Measurements from ENCODE around the gene KCNQ1. TPM values are rescaled to one million over a fixed set of nuclear protein-coding genes. Genes with fewer than 3 reads are reported as not detected.
A peak's percentile ranks its signal among the peaks of the same experiment; 100 is the strongest.

KCNQ1 gene
- total RNA-seq, 5 donors from 2014 or later (not counting 1 experiment from before 2014, with no cell fraction given) = 20.9 to 32.9 (median 24.0) TPM

GRCh38 chr11:2584434-2584811, 139.6 kb downstream of the KCNQ1 start:
- Histone ChIP-seq H3K36me3 (ENCODE audit: control insufficient read depth in 2 of 2, extremely low read depth in 1 of 2, insufficient read depth in 1 of 2, low read length in 1 of 2) (peaks cover 5 to 9% of the 10 kb centered on the region in 2 donors), H3K27ac (ENCODE audit: low read length) (no peak overlapping the region), H3K9me3 (no peaks in the 10 kb centered on the region), H3K4me1 (ENCODE audit: control insufficient read depth in 1 of 2, extremely low read depth in 1 of 2, insufficient read depth in 2 of 2, low read length in 2 of 2) (no peaks in the 10 kb centered on the region), H3K4me3 (ENCODE audit: control insufficient read depth in 1 of 2, extremely low read depth in 1 of 2, low read length in 1 of 2) (no peak overlapping the region), H3K27me3 (replicated peaks in 1 of 2; ENCODE audit: control insufficient read depth in 2 of 2, extremely low read depth in 1 of 2, insufficient read depth in 2 of 2, low read length in 1 of 2) (no peaks in the 10 kb centered on the region)
- Mint-ChIP-seq H3K27me3 (no peaks in the 10 kb centered on the region), H3K4me3 (no peak overlapping the region), H3K36me3 (peaks cover 7% of the 10 kb centered on the region), H3K4me1 (no peaks in the 10 kb centered on the region), H3K27ac (no peak overlapping the region), H3K9me3 (no peaks in the 10 kb centered on the region)
- POLR2A ChIA-PET = no interaction called here
- CTCF ChIA-PET = no interaction called here
- WGBS (ENCODE audit: insufficient coverage) = 94% methylated on average over 3 of the region's 4 CpGs
- no peak for ATAC-seq (replicated peaks in 1 of 4)
- no peak for DNase-seq

- DNase-seq = peak in 5 of 35 experiments; percentile 0 to 16 (median 4)
- Histone ChIP-seq H3K9me3 (no peaks in the 10 kb centered on the region), H3K4me3 (ENCODE audit: control insufficient read depth in 1 of 2, extremely low read depth in 1 of 2, low read length in 1 of 2) (no peak overlapping the region), H3K4me1 (ENCODE audit: control insufficient read depth in 1 of 2, extremely low read depth in 1 of 2, insufficient read depth in 2 of 2, low read length in 2 of 2) (no peaks in the 10 kb centered on the region), H3K36me3 (ENCODE audit: control insufficient read depth in 2 of 2, extremely low read depth in 1 of 2, insufficient read depth in 1 of 2, low read length in 1 of 2) (peaks cover 5 to 9% of the 10 kb centered on the region in 2 donors), H3K27ac (ENCODE audit: low read length) (no peak overlapping the region), H3K27me3 (replicated peaks in 1 of 2; ENCODE audit: control insufficient read depth in 2 of 2, extremely low read depth in 1 of 2, insufficient read depth in 2 of 2, low read length in 1 of 2) (no peaks in the 10 kb centered on the region)
- H3K36me3 Mint-ChIP-seq = peaks cover 10% of the 10 kb centered on the region
- POLR2A ChIA-PET = no interaction called here
- H3K27me3 Mint-ChIP-seq = no peaks in the 10 kb centered on the region
- no peak for ATAC-seq (replicated peaks in 1 of 4)
- WGBS (ENCODE audit: insufficient coverage) = 95% methylated on average over 15 of the region's 18 CpGs
- H3K27ac Mint-ChIP-seq = no peak overlapping the region
- H3K9me3 Mint-ChIP-seq = no peaks in the 10 kb centered on the region
- CTCF ChIA-PET = no interaction called here
- no peak overlapping the region for H3K4me3 Mint-ChIP-seq
- H3K4me1 Mint-ChIP-seq = no peaks in the 10 kb centered on the region
These were observed 140.2 kb downstream of the KCNQ1 start for GRCh38 chr11:2584812-2585565.

GRCh38 chr11:2585566-2586086, 140.8 kb downstream of the KCNQ1 start:
- WGBS (ENCODE audit: insufficient coverage) = 92% methylated on average over 5 of the region's 6 CpGs
- Mint-ChIP-seq H3K4me1 (no peaks in the 10 kb centered on the region), H3K27me3 (no peaks in the 10 kb centered on the region), H3K4me3 (no peak overlapping the region), H3K27ac (no peak overlapping the region), H3K9me3 (no peaks in the 10 kb centered on the region), H3K36me3 (peaks cover 14% of the 10 kb centered on the region)
- POLR2A ChIA-PET = no interaction called here
- H3K36me3 ChIP-seq (ENCODE audit: control insufficient read depth in 2 of 2, extremely low read depth in 1 of 2, insufficient read depth in 1 of 2, low read length in 1 of 2) = peaks cover 5 to 10% of the 10 kb centered on the region in 2 donors
- H3K9me3 ChIP-seq = no peaks in the 10 kb centered on the region
- CTCF ChIA-PET = no interaction called here
- H3K4me1 ChIP-seq (ENCODE audit: control insufficient read depth in 1 of 2, extremely low read depth in 1 of 2, insufficient read depth in 2 of 2, low read length in 2 of 2) = no peaks in the 10 kb centered on the region
- no peak overlapping the region for H3K27ac ChIP-seq (ENCODE audit: low read length)
- H3K27me3 ChIP-seq (replicated peaks in 1 of 2; ENCODE audit: control insufficient read depth in 2 of 2, extremely low read depth in 1 of 2, insufficient read depth in 2 of 2, low read length in 1 of 2) = no peaks in the 10 kb centered on the region
- H3K4me3 ChIP-seq (ENCODE audit: control insufficient read depth in 1 of 2, extremely low read depth in 1 of 2, low read length in 1 of 2) = no peak overlapping the region
- ATAC-seq (replicated peaks in 1 of 4) (no peak), DNase-seq (peak in 2 of 35 experiments; percentile 0 to 8)

- Histone ChIP-seq H3K4me3 (ENCODE audit: control insufficient read depth in 1 of 2, extremely low read depth in 1 of 2, low read length in 1 of 2) (no peak overlapping the region), H3K27ac (ENCODE audit: low read length) (no peak overlapping the region), H3K9me3 (no peaks in the 10 kb centered on the region), H3K36me3 (ENCODE audit: control insufficient read depth in 2 of 2, extremely low read depth in 1 of 2, insufficient read depth in 1 of 2, low read length in 1 of 2) (peaks cover 5 to 15% of the 10 kb centered on the region in 2 donors), H3K4me1 (ENCODE audit: control insufficient read depth in 1 of 2, extremely low read depth in 1 of 2, insufficient read depth in 2 of 2, low read length in 2 of 2) (no peaks in the 10 kb centered on the region), H3K27me3 (replicated peaks in 1 of 2; ENCODE audit: control insufficient read depth in 2 of 2, extremely low read depth in 1 of 2, insufficient read depth in 2 of 2, low read length in 1 of 2) (no peaks in the 10 kb centered on the region)
- Mint-ChIP-seq H3K4me3 (no peak overlapping the region), H3K9me3 (no peaks in the 10 kb centered on the region), H3K27me3 (no peaks in the 10 kb centered on the region), H3K4me1 (no peaks in the 10 kb centered on the region), H3K36me3 (peaks cover 19% of the 10 kb centered on the region), H3K27ac (no peak overlapping the region)
- 89% methylated on average over 15 of the region's 18 CpGs for WGBS (ENCODE audit: insufficient coverage)
- CTCF ChIA-PET = no interaction called here
- POLR2A ChIA-PET = no interaction called here
- ATAC-seq (replicated peaks in 1 of 4) = no peak
- peak in 1 of 35 experiments; percentile 2 for DNase-seq
These were observed 141.4 kb downstream of the KCNQ1 start for GRCh38 chr11:2586087-2586792.

GRCh38 chr11:2586793-2587131, 142.0 kb downstream of the KCNQ1 start:
- Mint-ChIP-seq H3K9me3 (no peaks in the 10 kb centered on the region), H3K27me3 (no peaks in the 10 kb centered on the region), H3K4me3 (no peak overlapping the region), H3K36me3 (peaks cover 20% of the 10 kb centered on the region), H3K27ac (no peak overlapping the region), H3K4me1 (no peaks in the 10 kb centered on the region)
- no peaks in the 10 kb centered on the region for H3K4me1 ChIP-seq (ENCODE audit: control insufficient read depth in 1 of 2, extremely low read depth in 1 of 2, insufficient read depth in 2 of 2, low read length in 2 of 2)
- POLR2A ChIA-PET = no interaction called here
- no peak overlapping the region for H3K4me3 ChIP-seq (ENCODE audit: control insufficient read depth in 1 of 2, extremely low read depth in 1 of 2, low read length in 1 of 2)
- WGBS (ENCODE audit: insufficient coverage) = 85% methylated on average over 5 of the region's 5 CpGs
- no peak overlapping the region for H3K27ac ChIP-seq (ENCODE audit: low read length)
- ATAC-seq (replicated peaks in 1 of 4) = no peak
- H3K27me3 ChIP-seq (replicated peaks in 1 of 2; ENCODE audit: control insufficient read depth in 2 of 2, extremely low read depth in 1 of 2, insufficient read depth in 2 of 2, low read length in 1 of 2) = no peaks in the 10 kb centered on the region
- CTCF ChIA-PET = no interaction called here
- H3K9me3 ChIP-seq = no peaks in the 10 kb centered on the region
- peak in 2 of 35 experiments; percentile 0 to 8 for DNase-seq
- H3K36me3 ChIP-seq (ENCODE audit: control insufficient read depth in 2 of 2, extremely low read depth in 1 of 2, insufficient read depth in 1 of 2, low read length in 1 of 2) = peaks cover 5 to 15% of the 10 kb centered on the region in 2 donors

GRCh38 chr11:2587132-2587930, 142.5 kb downstream of the KCNQ1 start:
- no peak overlapping the region for H3K27ac ChIP-seq (ENCODE audit: low read length)
- no peak overlapping the region for H3K4me3 Mint-ChIP-seq
- no peak overlapping the region for H3K4me3 ChIP-seq (ENCODE audit: control insufficient read depth in 1 of 2, extremely low read depth in 1 of 2, low read length in 1 of 2)
- no peaks in the 10 kb centered on the region for H3K9me3 Mint-ChIP-seq
- no peaks in the 10 kb centered on the region for H3K4me1 ChIP-seq (ENCODE audit: control insufficient read depth in 1 of 2, extremely low read depth in 1 of 2, insufficient read depth in 2 of 2, low read length in 2 of 2)
- DNase-seq (peak in 3 of 35 experiments; percentile 0 to 5 (median 3)), ATAC-seq (replicated peaks in 1 of 4) (no peak)
- H3K36me3 Mint-ChIP-seq = peaks cover 23% of the 10 kb centered on the region
- H3K27me3 ChIP-seq (replicated peaks in 1 of 2; ENCODE audit: control insufficient read depth in 2 of 2, extremely low read depth in 1 of 2, insufficient read depth in 2 of 2, low read length in 1 of 2) = no peaks in the 10 kb centered on the region
- no peaks in the 10 kb centered on the region for H3K27me3 Mint-ChIP-seq
- 88% methylated on average over 18 of the region's 20 CpGs for WGBS (ENCODE audit: insufficient coverage)
- H3K27ac Mint-ChIP-seq = no peak overlapping the region
- no peaks in the 10 kb centered on the region for H3K4me1 Mint-ChIP-seq
- no peaks in the 10 kb centered on the region for H3K9me3 ChIP-seq
- peaks cover 5 to 15% of the 10 kb centered on the region in 2 donors for H3K36me3 ChIP-seq (ENCODE audit: control insufficient read depth in 2 of 2, extremely low read depth in 1 of 2, insufficient read depth in 1 of 2, low read length in 1 of 2)
- CTCF ChIA-PET = no interaction called here
- POLR2A ChIA-PET = no interaction called here

All from T-cell (primary cell).